Measurements from ENCODE around the gene BTG4. TPM values are rescaled to one million over a fixed set of nuclear protein-coding genes. Genes with fewer than 3 reads are reported as not detected.

The BTG4 gene
- polyA plus RNA-seq, 3 donors = not detected

- no peaks in the 10 kb centered on the region for H3K4me1 Mint-ChIP-seq
- Histone ChIP-seq H3K27ac (ENCODE audit: low read depth in 1 of 2, low read length in 2 of 2) (no peak overlapping the region), H3K4me3 (replicated peaks in 1 of 3; ENCODE audit: low read depth in 2 of 3, low read length in 3 of 3) (no peak overlapping the region), H3K36me3 (replicated peaks in 1 of 2; ENCODE audit: control insufficient read depth in 1 of 2, insufficient read depth in 2 of 2, low read length in 2 of 2) (no peaks in the 10 kb centered on the region), H3K4me1 (ENCODE audit: control insufficient read depth in 1 of 2, insufficient read depth in 2 of 2, low read length in 2 of 2) (no peaks in the 10 kb centered on the region), H4K20me1 (ENCODE audit: insufficient read depth, low read length) (no peaks in the 10 kb centered on the region), H3K9me3 (replicated peaks in 1 of 2; ENCODE audit: control insufficient read depth in 1 of 2, insufficient read depth in 1 of 2, low read length in 2 of 2) (peaks cover 0 to 5% of the 10 kb centered on the region in 2 donors), H3K27me3 (ENCODE audit: control insufficient read depth in 2 of 2, insufficient read depth in 2 of 2, low read length in 2 of 2) (no peaks in the 10 kb centered on the region), H2AFZ (ENCODE audit: insufficient read depth, low read depth, low read length, poor library complexity, severe bottlenecking) (no peak overlapping the region), H3K9ac (ENCODE audit: insufficient read depth, low read length, poor library complexity, severe bottlenecking) (no peak overlapping the region), H3K4me2 (replicated peaks; ENCODE audit: extremely low read depth, low read length, poor library complexity, severe bottlenecking) (no peak overlapping the region), H3K79me2 (ENCODE audit: insufficient read depth, low read length) (no peaks in the 10 kb centered on the region)
- peaks cover 0 to 13% (median 9%) of the 10 kb centered on the region in 7 donors for H3K9me3 Mint-ChIP-seq
- peaks cover 0 to 1% (median 0%) of the 10 kb centered on the region in 3 donors for H3K27me3 Mint-ChIP-seq (ENCODE audit: low read depth in 3 of 3)
- intact Hi-C loops (cut with micrococcal nuclease) = no loop called here
- WGBS (ENCODE audit: insufficient coverage) = 100% methylated on average over 1 of the region's 1 CpG
- no peak for TF ChIP-seq CTCF (IDR thresholded peaks at IDR 0.05)
- H3K27ac Mint-ChIP-seq = no peak overlapping the region
- H3K4me3 Mint-ChIP-seq = no peak overlapping the region
- no peaks in the 10 kb centered on the region for H3K36me3 Mint-ChIP-seq
- DNase-seq = no peak
Measured at GRCh38 chr11:111490496-111490895, 21.7 kb downstream of the BTG4 start.

- H3K27me3 Mint-ChIP-seq (ENCODE audit: low read depth in 3 of 3) = peaks cover 0 to 2% (median 0%) of the 10 kb centered on the region in 3 donors
- Histone ChIP-seq H2AFZ (ENCODE audit: insufficient read depth, low read depth, low read length, poor library complexity, severe bottlenecking) (no peak overlapping the region), H3K4me2 (replicated peaks; ENCODE audit: extremely low read depth, low read length, poor library complexity, severe bottlenecking) (no peak overlapping the region), H4K20me1 (ENCODE audit: insufficient read depth, low read length) (no peaks in the 10 kb centered on the region), H3K4me1 (ENCODE audit: control insufficient read depth in 1 of 2, insufficient read depth in 2 of 2, low read length in 2 of 2) (no peaks in the 10 kb centered on the region), H3K4me3 (replicated peaks in 1 of 3; ENCODE audit: low read depth in 2 of 3, low read length in 3 of 3) (no peak overlapping the region), H3K9ac (ENCODE audit: insufficient read depth, low read length, poor library complexity, severe bottlenecking) (no peak overlapping the region), H3K27me3 (ENCODE audit: control insufficient read depth in 2 of 2, insufficient read depth in 2 of 2, low read length in 2 of 2) (no peaks in the 10 kb centered on the region), H3K9me3 (replicated peaks in 1 of 2; ENCODE audit: control insufficient read depth in 1 of 2, insufficient read depth in 1 of 2, low read length in 2 of 2) (peaks cover 3 to 8% of the 10 kb centered on the region in 2 donors), H3K79me2 (ENCODE audit: insufficient read depth, low read length) (no peaks in the 10 kb centered on the region), H3K27ac (ENCODE audit: low read depth in 1 of 2, low read length in 2 of 2) (no peak overlapping the region), H3K36me3 (replicated peaks in 1 of 2; ENCODE audit: control insufficient read depth in 1 of 2, insufficient read depth in 2 of 2, low read length in 2 of 2) (no peaks in the 10 kb centered on the region)
- intact Hi-C loops (cut with micrococcal nuclease) = no loop called here
- TF ChIP-seq CTCF (IDR thresholded peaks at IDR 0.05) = no peak
- peaks cover 9% of the 10 kb centered on the region for H3K4me1 Mint-ChIP-seq
- H3K27ac Mint-ChIP-seq = no peak overlapping the region
- H3K36me3 Mint-ChIP-seq = no peaks in the 10 kb centered on the region
- H3K4me3 Mint-ChIP-seq = no peak overlapping the region
- H3K9me3 Mint-ChIP-seq = peaks cover 6 to 21% (median 14%) of the 10 kb centered on the region in 7 donors
- DNase-seq = no peak
Measured at GRCh38 chr11:111483431-111483830, 28.8 kb downstream of the BTG4 start.
